Psoas muscle (tissue), 8 donors: ENCODE measurements around the gene NKPD1. TPM values are rescaled to one million over a fixed set of nuclear protein-coding genes. Genes with fewer than 3 reads are reported as not detected.

Experiments used
- ATAC-seq, 4 donors: fragments of 200-7000 bp; cut with Tn5 transposase; one replicate each; pipeline ENCODE4 v1.9.1; 2020; ENCODE audit warnings: moderate library complexity in 3 of 4, mild to moderate bottlenecking in 2 of 4
- DNase-seq, 2 donors: peaks; one replicate each; pipeline ENCODE4 v3.0.0-alpha.2; 2020
- H3K27ac ChIP-seq: fragments of 200-600 bp; one replicate; pipeline ENCODE4 v1.8.0; 2022
- H3K27me3 ChIP-seq, 3 donors: fragments of 200-600 bp in 1 of 3; one replicate each; pipeline versions ENCODE4 v1.6.1 to v1.8.0; 2013 to 2022; ENCODE audit warnings: low read length in 2 of 3, mild to moderate bottlenecking in 2 of 3, moderate library complexity in 1 of 3; ENCODE audit not compliant: insufficient read depth in 3 of 3
- H3K36me3 ChIP-seq, 2 donors: fragments of 200-600 bp in 1 of 2; one replicate each; pipeline versions ENCODE4 v1.6.1 to v1.8.0; 2013 to 2022; ENCODE audit warnings: low read depth in 1 of 2, mild to moderate bottlenecking in 1 of 2, moderate library complexity in 1 of 2; ENCODE audit not compliant: insufficient read depth in 1 of 2
- H3K4me1 ChIP-seq: fragments of 200-600 bp; one replicate; pipeline ENCODE4 v1.8.0; 2022
- H3K4me3 ChIP-seq: fragments of 200-600 bp; one replicate; pipeline ENCODE4 v1.8.0; 2022; ENCODE audit warnings: mild to moderate bottlenecking
- H3K9me3 ChIP-seq: fragments of 200-600 bp; one replicate; pipeline ENCODE4 v1.8.0; 2022
- CTCF ChIP-seq: fragments of 200-600 bp; IDR thresholded peaks from one replicate; pipeline ENCODE4 v1.8.0; 2022; ENCODE audit warnings: antibody characterized with exemption
- WGBS, 3 donors: extraction: QIAGEN DNeasy Blood & Tissue Kit; methylation state at CpG; one replicate each; pipeline versions ENCODE4 v1.1.6 to v1.1.7; 2013; 5-methylcytosine and 5-hydroxymethylcytosine counted together
- intact Hi-C, 2 donors: fragments of 100-400 bp; cut with DNase I; formaldehyde crosslinking; loops; one replicate each; pipeline versions ENCODE4 v1.11.0 to v1.14.2; 2022
- polyA plus RNA-seq, 3 donors: library from polyadenylated mRNA; stranded (reverse); fragments of 200-250 nt; gene quantifications; one replicate each; pipeline ENCODE4 v1.2.3, GENCODE V29; 2013
- total RNA-seq, 4 donors: library from RNA; stranded (reverse); fragmentation: NEBNext Ultra II Directional in 2 of 4; extraction: Animal tissue kit (Norgen Biotek cat#: 25700) in 2 of 4; gene quantifications; one replicate each; pipeline versions ENCODE4 v1.2.1 to v1.2.4, GENCODE V29; 2021 to 2023
- donor health status: healthy with polysubstance abuse.
- donor health status: DM: no; HTN: no; CAD: no; lungs with moderate emphysema.
- donor health status: Bipolar disorder and iron deficiency.
- donor health status: healthy.
- donor health status: DM: yes; HTN: yes; CAD: no.
- donor health status: DM: no; HTN: no; CAD: no.
- donor health status: DM: no; HTN: no; CAD: no.
- donor health status: DM: yes; HTN: yes; CAD: no.

Gene NKPD1
- total and polyA plus RNA-seq, 7 donors, result 0.06 to 0.18 (median 0.08) TPM; not detected in 2

GRCh38 chr19:45144431-45145269 lies 16.1 kb downstream of the NKPD1 start:
- no peak for ATAC-seq
- Histone ChIP-seq H3K4me1 (no peaks in the 10 kb centered on the region), H3K9me3 (no peaks in the 10 kb centered on the region), H3K4me3 (no peak overlapping the region), H3K27ac (no peak overlapping the region), H3K36me3 (peaks cover 9 to 63% of the 10 kb centered on the region in 2 donors), H3K27me3 (no peaks in the 10 kb centered on the region)
- intact Hi-C loops, result no loop called here
- TF ChIP-seq CTCF, result no peak
- WGBS, 3 donors, result 96% methylated on average over 52 to 53 of the region's 53 CpGs
- DNase-seq, result no peak

- ATAC-seq, result no peak
These were observed 18.1 kb downstream of the NKPD1 start for GRCh38 chr19:45142726-45143110.

GRCh38 chr19:45142016-45142725 lies 18.6 kb downstream of the NKPD1 start:
- WGBS, 3 donors, result 92 to 94% (median 94%) methylated on average over 28 to 33 of the region's 33 CpGs
- ATAC-seq (no peak), DNase-seq (no peak)
- no peak for TF ChIP-seq CTCF
- Histone ChIP-seq H3K4me3 (no peak overlapping the region), H3K4me1 (no peaks in the 10 kb centered on the region), H3K36me3 (peaks cover 9 to 63% of the 10 kb centered on the region in 2 donors), H3K9me3 (no peaks in the 10 kb centered on the region), H3K27me3 (no peaks in the 10 kb centered on the region), H3K27ac (no peak overlapping the region)
- intact Hi-C loops, result no loop called here

More at GRCh38 chr19:45142726-45143110, 18.1 kb downstream of the NKPD1 start:
- Histone ChIP-seq H3K27ac (no peak overlapping the region), H3K9me3 (no peaks in the 10 kb centered on the region), H3K4me1 (no peaks in the 10 kb centered on the region), H3K4me3 (no peak overlapping the region), H3K36me3 (peaks cover 9 to 63% of the 10 kb centered on the region in 2 donors), H3K27me3 (no peaks in the 10 kb centered on the region)
- no peak for TF ChIP-seq CTCF
- intact Hi-C loops, result no loop called here
- DNase-seq, result no peak
- 72 to 82% (median 78%) methylated on average over 9 of the region's 9 CpGs for WGBS, 3 donors

- Histone ChIP-seq H3K27me3 (no peaks in the 10 kb centered on the region), H3K27ac (no peak overlapping the region), H3K4me3 (no peak overlapping the region), H3K36me3 (peaks cover 9 to 60% of the 10 kb centered on the region in 2 donors), H3K4me1 (peaks cover 4% of the 10 kb centered on the region), H3K9me3 (no peaks in the 10 kb centered on the region)
- no peak for TF ChIP-seq CTCF
- DNase-seq (no peak), ATAC-seq (no peak)
- 94 to 96% (median 95%) methylated on average over 27 to 28 of the region's 28 CpGs for whole genome bisulfite sequencing, 3 donors
- intact Hi-C loops, result no loop called here
These were observed 19.4 kb downstream of the NKPD1 start for GRCh38 chr19:45141203-45141900.
